GM12878 (cell line): ENCODE data around the gene SYNDIG1.

Source experiments
- CEBPB ChIP-seq, 2 experiments: fragments of 150-350 bp in 1 of 2; IDR thresholded peaks; 2 replicates each; pipeline ENCODE4 v1.6.1; 2012 to 2014; ENCODE audit warnings: low read depth in 2 of 2, low read length in 2 of 2, borderline replicate concordance in 1 of 2, inconsistent platforms in 1 of 2
- ETV6 ChIP-seq, 2 experiments: fragments of 450-650 bp in 1 of 2; IDR thresholded peaks in 1 of 2; conservative IDR thresholded peaks in 1 of 2; 2 replicates each; pipeline ENCODE4 v1.6.1; 2014; ENCODE audit warnings: antibody characterized with exemption in 1 of 2, borderline replicate concordance in 1 of 2, low read depth in 1 of 2, mild to moderate bottlenecking in 1 of 2, moderate library complexity in 1 of 2
- EZH2 ChIP-seq: IDR thresholded peaks from 2 replicates; pipeline ENCODE4 v1.6.1; 2012; ENCODE audit warnings: low read depth, mild to moderate bottlenecking, control low read depth, inconsistent platforms, low read length, borderline replicate concordance; ENCODE audit not compliant: control insufficient read depth
- MXI1 ChIP-seq: fragments of 150-350 bp; IDR thresholded peaks from 2 replicates; pipeline ENCODE4 v1.6.1; 2011; ENCODE audit warnings: low read depth, mild to moderate bottlenecking, inconsistent platforms, low read length, improper control_type of control experiment
- POLR2A ChIP-seq: IDR thresholded peaks from 2 replicates; pipeline ENCODE4 v1.6.1; 2011; ENCODE audit warnings: low read depth, mild to moderate bottlenecking, low read length
- POLR2AphosphoS2 ChIP-seq: IDR thresholded peaks from 2 replicates; pipeline ENCODE4 v1.6.1; 2011; ENCODE audit warnings: low read depth, mild to moderate bottlenecking, low read length, improper control_type of control experiment, moderate library complexity
- RCOR1 ChIP-seq: conservative IDR thresholded peaks from 2 replicates; pipeline ENCODE4 v1.6.1; 2012; ENCODE audit warnings: low read depth, low read length, improper control_type of control experiment
- TF ChIP-seq, protein P1 (sequence below): IDR thresholded peaks from 2 replicates; pipeline ENCODE4 v1.6.1; 2012; ENCODE audit warnings: mild to moderate bottlenecking, low read depth, low read length
- TF ChIP-seq, protein P2 (sequence below): IDR thresholded peaks from 2 replicates; pipeline ENCODE4 v1.6.1; 2011; ENCODE audit warnings: low read depth, low read length, improper control_type of control experiment, borderline replicate concordance
- TF ChIP-seq, protein P3 (sequence below), 3 experiments: IDR thresholded peaks in 2 of 3; conservative IDR thresholded peaks in 1 of 3; 2 replicates each; pipeline ENCODE4 v1.5.1; 2011; ENCODE audit warnings: low read depth in 3 of 3, low read length in 3 of 3, mild to moderate bottlenecking in 3 of 3, control low read depth in 2 of 3, moderate library complexity in 2 of 3, inconsistent platforms in 1 of 3, mixed read lengths in 1 of 3; ENCODE audit not compliant: control insufficient read depth in 2 of 3, insufficient read depth in 1 of 3; ENCODE audit errors: extremely low read depth in 1 of 3
- TF ChIP-seq, protein P4 (sequence below): fragments of 450-650 bp; IDR thresholded peaks from 2 replicates; pipeline ENCODE4 v1.6.1; 2014; ENCODE audit warnings: mild to moderate bottlenecking

DNA sequence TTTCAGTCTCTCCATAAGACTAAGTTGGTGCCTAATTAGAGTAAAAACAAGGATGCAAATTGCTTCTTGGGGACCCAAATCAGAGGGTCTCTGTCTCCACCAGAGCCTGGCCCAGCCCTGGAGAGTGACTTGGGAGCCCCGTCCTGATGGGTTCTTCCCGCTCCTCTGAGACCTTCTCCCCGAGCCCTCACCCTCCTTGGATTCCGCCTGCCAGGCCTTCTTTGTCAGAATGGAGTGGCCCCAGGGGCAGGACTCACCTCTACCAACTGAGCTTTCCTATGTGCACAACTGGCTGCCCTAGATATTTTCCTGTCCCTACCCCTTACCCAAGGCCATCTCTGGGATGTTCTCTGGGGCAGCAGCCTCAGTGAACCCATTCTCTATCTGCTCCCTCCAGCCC lies 9.7 kb downstream of the SYNDIG1 start:
- TF ChIP-seq, protein P1, sequence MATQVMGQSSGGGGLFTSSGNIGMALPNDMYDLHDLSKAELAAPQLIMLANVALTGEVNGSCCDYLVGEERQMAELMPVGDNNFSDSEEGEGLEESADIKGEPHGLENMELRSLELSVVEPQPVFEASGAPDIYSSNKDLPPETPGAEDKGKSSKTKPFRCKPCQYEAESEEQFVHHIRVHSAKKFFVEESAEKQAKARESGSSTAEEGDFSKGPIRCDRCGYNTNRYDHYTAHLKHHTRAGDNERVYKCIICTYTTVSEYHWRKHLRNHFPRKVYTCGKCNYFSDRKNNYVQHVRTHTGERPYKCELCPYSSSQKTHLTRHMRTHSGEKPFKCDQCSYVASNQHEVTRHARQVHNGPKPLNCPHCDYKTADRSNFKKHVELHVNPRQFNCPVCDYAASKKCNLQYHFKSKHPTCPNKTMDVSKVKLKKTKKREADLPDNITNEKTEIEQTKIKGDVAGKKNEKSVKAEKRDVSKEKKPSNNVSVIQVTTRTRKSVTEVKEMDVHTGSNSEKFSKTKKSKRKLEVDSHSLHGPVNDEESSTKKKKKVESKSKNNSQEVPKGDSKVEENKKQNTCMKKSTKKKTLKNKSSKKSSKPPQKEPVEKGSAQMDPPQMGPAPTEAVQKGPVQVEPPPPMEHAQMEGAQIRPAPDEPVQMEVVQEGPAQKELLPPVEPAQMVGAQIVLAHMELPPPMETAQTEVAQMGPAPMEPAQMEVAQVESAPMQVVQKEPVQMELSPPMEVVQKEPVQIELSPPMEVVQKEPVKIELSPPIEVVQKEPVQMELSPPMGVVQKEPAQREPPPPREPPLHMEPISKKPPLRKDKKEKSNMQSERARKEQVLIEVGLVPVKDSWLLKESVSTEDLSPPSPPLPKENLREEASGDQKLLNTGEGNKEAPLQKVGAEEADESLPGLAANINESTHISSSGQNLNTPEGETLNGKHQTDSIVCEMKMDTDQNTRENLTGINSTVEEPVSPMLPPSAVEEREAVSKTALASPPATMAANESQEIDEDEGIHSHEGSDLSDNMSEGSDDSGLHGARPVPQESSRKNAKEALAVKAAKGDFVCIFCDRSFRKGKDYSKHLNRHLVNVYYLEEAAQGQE: no peak
- TF ChIP-seq RCOR1 (no peak), ETV6 (conservative IDR thresholded peaks at IDR 0.05 in 1 of 2, IDR thresholded peaks at IDR 0.05 in 1 of 2; ENCODE audit: borderline replicate concordance in 1 of 2, low read depth in 1 of 2) (no peak), MXI1 (no peak), POLR2A (no peak), CEBPB (IDR thresholded peaks at IDR 0.05; ENCODE audit: borderline replicate concordance in 1 of 2, low read depth in 2 of 2, low read length in 2 of 2) (no peak), EZH2 (no peak), POLR2AphosphoS2 (no peak)
- TF ChIP-seq, protein P2, sequence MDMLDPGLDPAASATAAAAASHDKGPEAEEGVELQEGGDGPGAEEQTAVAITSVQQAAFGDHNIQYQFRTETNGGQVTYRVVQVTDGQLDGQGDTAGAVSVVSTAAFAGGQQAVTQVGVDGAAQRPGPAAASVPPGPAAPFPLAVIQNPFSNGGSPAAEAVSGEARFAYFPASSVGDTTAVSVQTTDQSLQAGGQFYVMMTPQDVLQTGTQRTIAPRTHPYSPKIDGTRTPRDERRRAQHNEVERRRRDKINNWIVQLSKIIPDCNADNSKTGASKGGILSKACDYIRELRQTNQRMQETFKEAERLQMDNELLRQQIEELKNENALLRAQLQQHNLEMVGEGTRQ: no peak
- TF ChIP-seq, protein P3, sequence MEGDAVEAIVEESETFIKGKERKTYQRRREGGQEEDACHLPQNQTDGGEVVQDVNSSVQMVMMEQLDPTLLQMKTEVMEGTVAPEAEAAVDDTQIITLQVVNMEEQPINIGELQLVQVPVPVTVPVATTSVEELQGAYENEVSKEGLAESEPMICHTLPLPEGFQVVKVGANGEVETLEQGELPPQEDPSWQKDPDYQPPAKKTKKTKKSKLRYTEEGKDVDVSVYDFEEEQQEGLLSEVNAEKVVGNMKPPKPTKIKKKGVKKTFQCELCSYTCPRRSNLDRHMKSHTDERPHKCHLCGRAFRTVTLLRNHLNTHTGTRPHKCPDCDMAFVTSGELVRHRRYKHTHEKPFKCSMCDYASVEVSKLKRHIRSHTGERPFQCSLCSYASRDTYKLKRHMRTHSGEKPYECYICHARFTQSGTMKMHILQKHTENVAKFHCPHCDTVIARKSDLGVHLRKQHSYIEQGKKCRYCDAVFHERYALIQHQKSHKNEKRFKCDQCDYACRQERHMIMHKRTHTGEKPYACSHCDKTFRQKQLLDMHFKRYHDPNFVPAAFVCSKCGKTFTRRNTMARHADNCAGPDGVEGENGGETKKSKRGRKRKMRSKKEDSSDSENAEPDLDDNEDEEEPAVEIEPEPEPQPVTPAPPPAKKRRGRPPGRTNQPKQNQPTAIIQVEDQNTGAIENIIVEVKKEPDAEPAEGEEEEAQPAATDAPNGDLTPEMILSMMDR (IDR thresholded peaks at IDR 0.05 in 2 of 3, conservative IDR thresholded peaks at IDR 0.05 in 1 of 3; ENCODE audit: control insufficient read depth in 2 of 3, extremely low read depth in 1 of 3, insufficient read depth in 1 of 3, low read depth in 3 of 3, low read length in 3 of 3): no peak
- TF ChIP-seq, protein P4, sequence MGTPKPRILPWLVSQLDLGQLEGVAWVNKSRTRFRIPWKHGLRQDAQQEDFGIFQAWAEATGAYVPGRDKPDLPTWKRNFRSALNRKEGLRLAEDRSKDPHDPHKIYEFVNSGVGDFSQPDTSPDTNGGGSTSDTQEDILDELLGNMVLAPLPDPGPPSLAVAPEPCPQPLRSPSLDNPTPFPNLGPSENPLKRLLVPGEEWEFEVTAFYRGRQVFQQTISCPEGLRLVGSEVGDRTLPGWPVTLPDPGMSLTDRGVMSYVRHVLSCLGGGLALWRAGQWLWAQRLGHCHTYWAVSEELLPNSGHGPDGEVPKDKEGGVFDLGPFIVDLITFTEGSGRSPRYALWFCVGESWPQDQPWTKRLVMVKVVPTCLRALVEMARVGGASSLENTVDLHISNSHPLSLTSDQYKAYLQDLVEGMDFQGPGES: no peak
